ENCODE results near the gene KRT31. TPM values are rescaled to one million over a fixed set of nuclear protein-coding genes. Genes with fewer than 3 reads are reported as not detected.

The KRT31 gene
- polyA plus RNA-seq, 1 of the 3 experiments (the other 2 are of a cell fraction): 0.03 TPM

DNA sequence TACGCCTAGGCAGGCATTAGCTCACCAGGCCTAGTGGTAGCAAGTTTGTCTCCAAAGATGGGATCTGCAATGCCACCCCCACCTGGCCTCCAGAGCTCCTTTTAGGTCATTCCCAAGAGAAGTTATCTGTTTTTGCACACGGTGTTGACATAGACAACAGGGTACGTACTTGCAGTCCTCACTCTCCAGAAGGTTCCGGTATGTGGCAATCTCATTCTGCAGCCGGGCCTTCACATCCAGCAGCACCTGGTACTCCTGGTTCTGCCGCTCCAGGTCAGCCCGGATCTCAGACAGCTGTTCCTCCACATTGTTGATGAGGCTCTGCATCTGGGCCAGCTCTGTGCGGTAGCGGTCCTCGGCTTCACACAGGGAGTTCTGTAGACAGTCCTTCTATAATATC lies 9.8 kb upstream of the KRT31 start:
- ChIA-PET CTCF (interaction anchor here (0.7 to 5.6 kb wide), 5 partner anchors 11 to 259 kb away, joined by 3 to 46 read pairs (median 4); no protein-coding TSS in a partner anchor), POLR2A (no interaction called here)
- Histone ChIP-seq H3K4me3 (ENCODE audit: low read depth in 2 of 2, low read length in 1 of 2) (no peak overlapping the region), H3K36me3 (replicated peaks in 1 of 2; ENCODE audit: control insufficient read depth in 1 of 2, insufficient read depth in 2 of 2, low read length in 1 of 2) (no peaks in the 10 kb centered on the region), H3F3A (replicated peaks; ENCODE audit: insufficient read depth) (peaks cover 7% of the 10 kb centered on the region), H3K9me2 (no peaks in the 10 kb centered on the region), H4K20me1 (ENCODE audit: insufficient read depth) (no peaks in the 10 kb centered on the region), H3K4me1 (ENCODE audit: control insufficient read depth in 1 of 2, insufficient read depth in 2 of 2, low read depth in 1 of 2, low read length in 1 of 2) (peaks cover 0 to 13% of the 10 kb centered on the region in 2 experiments; a peak in 2 of 4 replicates), H3K27me3 (ENCODE audit: insufficient read depth) (no peaks in the 10 kb centered on the region), H3K9me3 (no peaks in the 10 kb centered on the region), H3K9ac (no peak overlapping the region), H3K27ac (ENCODE audit: low read depth in 2 of 2, low read length in 1 of 2) (no peak overlapping the region), H3K79me2 (ENCODE audit: insufficient read depth) (no peaks in the 10 kb centered on the region), H3K4me2 (no peak overlapping the region), H2AFZ (ENCODE audit: low read depth) (no peak overlapping the region)
- TF ChIP-seq EZH2phosphoT487 (IDR thresholded peaks at IDR 0.05; ENCODE audit: borderline replicate concordance, low read depth): no peak
- no peak for TF ChIP-seq RCOR1 (IDR thresholded peaks at IDR 0.05; ENCODE audit: low read length)
- TF ChIP-seq, protein P1, sequence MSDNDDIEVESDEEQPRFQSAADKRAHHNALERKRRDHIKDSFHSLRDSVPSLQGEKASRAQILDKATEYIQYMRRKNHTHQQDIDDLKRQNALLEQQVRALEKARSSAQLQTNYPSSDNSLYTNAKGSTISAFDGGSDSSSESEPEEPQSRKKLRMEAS (IDR thresholded peaks at IDR 0.05; ENCODE audit: low read depth): no peak
- no peak for TF ChIP-seq POLR2AphosphoS5 (IDR thresholded peaks at IDR 0.05; ENCODE audit: low read depth, low read length)
- TF ChIP-seq, protein P2, sequence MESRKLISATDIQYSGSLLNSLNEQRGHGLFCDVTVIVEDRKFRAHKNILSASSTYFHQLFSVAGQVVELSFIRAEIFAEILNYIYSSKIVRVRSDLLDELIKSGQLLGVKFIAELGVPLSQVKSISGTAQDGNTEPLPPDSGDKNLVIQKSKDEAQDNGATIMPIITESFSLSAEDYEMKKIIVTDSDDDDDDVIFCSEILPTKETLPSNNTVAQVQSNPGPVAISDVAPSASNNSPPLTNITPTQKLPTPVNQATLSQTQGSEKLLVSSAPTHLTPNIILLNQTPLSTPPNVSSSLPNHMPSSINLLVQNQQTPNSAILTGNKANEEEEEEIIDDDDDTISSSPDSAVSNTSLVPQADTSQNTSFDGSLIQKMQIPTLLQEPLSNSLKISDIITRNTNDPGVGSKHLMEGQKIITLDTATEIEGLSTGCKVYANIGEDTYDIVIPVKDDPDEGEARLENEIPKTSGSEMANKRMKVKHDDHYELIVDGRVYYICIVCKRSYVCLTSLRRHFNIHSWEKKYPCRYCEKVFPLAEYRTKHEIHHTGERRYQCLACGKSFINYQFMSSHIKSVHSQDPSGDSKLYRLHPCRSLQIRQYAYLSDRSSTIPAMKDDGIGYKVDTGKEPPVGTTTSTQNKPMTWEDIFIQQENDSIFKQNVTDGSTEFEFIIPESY (IDR thresholded peaks at IDR 0.05; ENCODE audit: borderline replicate concordance, low read depth): no peak
- TF ChIP-seq NFIC (IDR thresholded peaks at IDR 0.05; ENCODE audit: borderline replicate concordance): no peak
- no peak for TF ChIP-seq TEAD4 (IDR thresholded peaks at IDR 0.05; ENCODE audit: borderline replicate concordance, insufficient read depth)
- no peak for TF ChIP-seq GATA2 (CRISPR knock-in tag; IDR thresholded peaks at IDR 0.05)
- TF ChIP-seq, protein P3, sequence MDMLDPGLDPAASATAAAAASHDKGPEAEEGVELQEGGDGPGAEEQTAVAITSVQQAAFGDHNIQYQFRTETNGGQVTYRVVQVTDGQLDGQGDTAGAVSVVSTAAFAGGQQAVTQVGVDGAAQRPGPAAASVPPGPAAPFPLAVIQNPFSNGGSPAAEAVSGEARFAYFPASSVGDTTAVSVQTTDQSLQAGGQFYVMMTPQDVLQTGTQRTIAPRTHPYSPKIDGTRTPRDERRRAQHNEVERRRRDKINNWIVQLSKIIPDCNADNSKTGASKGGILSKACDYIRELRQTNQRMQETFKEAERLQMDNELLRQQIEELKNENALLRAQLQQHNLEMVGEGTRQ (IDR thresholded peaks at IDR 0.05; ENCODE audit: borderline replicate concordance, low read depth, low read length): no peak
- TF ChIP-seq, protein P4, sequence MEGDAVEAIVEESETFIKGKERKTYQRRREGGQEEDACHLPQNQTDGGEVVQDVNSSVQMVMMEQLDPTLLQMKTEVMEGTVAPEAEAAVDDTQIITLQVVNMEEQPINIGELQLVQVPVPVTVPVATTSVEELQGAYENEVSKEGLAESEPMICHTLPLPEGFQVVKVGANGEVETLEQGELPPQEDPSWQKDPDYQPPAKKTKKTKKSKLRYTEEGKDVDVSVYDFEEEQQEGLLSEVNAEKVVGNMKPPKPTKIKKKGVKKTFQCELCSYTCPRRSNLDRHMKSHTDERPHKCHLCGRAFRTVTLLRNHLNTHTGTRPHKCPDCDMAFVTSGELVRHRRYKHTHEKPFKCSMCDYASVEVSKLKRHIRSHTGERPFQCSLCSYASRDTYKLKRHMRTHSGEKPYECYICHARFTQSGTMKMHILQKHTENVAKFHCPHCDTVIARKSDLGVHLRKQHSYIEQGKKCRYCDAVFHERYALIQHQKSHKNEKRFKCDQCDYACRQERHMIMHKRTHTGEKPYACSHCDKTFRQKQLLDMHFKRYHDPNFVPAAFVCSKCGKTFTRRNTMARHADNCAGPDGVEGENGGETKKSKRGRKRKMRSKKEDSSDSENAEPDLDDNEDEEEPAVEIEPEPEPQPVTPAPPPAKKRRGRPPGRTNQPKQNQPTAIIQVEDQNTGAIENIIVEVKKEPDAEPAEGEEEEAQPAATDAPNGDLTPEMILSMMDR (IDR thresholded peaks at IDR 0.05): no peak
- no peak for TF ChIP-seq MXI1 (IDR thresholded peaks at IDR 0.05; ENCODE audit: low read depth, low read length)
- no peak for TF ChIP-seq GABPA (IDR thresholded peaks at IDR 0.05; ENCODE audit: low read depth)
- no peak for TF ChIP-seq FOSL2 (IDR thresholded peaks at IDR 0.05; ENCODE audit: borderline replicate concordance, low read depth)
- 77% methylated on average over 3 of the region's 10 CpGs for WGBS (ENCODE audit: low lambda C conversion rate)
- DNase-seq: no peak
